ENCODE measurements around the gene JPH4.

The JPH4 gene

DNA sequence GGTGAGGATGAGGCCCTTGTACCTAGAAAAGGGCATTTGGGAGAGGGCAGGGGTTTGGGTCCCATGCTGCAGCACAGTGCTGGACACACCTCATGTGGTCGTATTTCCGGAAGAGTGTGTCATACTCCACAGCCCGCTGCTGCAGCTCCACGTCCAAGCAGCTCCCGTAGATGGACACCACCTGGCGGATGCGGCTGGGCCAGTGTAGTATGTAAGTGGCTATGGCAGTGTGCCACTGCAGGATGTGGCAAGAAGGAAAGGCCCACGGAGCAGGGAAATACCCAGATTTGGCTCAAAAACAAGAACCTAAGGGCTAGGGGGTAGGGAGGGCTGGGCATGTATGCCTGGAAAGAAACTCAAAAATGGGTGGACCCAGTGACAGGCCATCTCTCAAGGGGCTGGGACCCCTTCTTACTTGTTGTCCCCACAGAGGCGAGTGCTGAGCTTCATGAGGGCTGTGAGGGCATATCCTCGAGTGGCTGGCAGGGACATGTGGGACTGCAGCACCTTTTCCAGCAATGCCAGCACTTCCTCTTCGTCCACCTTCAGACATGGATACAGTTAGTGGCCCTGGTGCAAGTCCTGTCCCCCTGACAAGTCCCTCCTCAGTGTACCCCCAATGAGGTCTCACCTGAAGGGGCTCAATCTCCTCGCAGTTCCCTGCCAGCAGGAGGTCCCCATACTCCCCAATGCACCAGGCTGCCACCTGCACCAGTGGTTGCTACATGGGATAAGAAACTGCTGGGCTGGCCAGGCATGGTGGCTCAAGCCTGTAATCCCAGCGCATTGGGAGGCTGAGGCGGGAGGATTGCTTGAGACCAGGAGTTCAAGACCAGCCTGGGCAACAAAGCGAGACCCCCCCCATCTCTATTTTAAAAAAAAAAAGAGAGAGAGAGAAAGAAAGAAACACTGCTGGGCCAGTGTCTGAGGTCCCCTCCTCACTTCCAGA, 16.4 kb downstream of the JPH4 start:
- DNase-seq, result no peak

DNA sequence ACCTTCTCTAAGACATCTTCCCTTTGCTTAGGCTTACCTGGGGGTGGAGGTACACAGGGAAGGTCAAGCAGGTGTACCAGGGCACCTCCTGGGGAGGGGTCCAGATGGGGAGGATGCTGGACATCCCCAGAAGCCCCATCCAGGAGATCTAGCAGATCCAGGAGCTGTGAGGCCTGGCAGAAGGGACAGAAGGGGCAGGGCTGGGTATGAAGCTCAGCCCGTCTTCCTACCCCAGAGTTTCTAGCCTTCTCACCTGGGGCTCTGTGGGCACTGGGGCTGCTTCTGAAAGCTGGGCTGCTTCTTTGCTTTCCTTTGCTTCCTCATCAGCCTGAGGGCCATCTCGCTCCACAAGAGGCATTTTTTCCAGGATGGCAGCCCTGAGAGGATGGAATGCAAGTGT, 17.3 kb downstream of the JPH4 start:
- DNase-seq, result no peak

DNA sequence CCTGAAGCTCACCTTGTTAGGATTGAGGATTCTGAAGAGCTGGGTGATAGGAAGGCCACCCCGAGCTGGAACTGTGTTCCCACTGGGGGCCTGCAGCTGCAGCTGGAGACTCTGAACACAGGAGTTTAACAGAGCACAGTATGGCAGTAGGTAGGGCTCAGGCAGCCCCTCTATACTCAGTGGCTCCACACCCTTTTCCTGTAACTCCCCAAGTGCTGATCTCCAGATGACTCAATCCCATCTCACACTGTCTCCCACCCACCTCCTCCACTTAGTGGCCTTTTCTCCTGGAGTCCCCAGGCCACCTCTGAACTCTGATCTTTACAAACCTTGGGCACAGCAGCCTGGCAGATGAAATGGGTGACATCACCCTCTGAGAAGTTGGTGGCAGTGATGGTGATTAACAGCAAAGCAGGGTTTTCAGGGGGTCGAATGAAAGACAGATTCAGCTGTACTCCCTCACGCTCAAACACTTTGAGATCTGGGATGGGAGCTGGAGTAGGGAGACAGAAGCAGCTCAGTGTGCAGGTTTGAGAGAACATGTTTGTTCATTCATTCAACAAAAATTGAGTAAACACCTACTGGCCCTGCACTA, 18.6 kb downstream of the JPH4 start:
- no peak for DNase-seq

DNA sequence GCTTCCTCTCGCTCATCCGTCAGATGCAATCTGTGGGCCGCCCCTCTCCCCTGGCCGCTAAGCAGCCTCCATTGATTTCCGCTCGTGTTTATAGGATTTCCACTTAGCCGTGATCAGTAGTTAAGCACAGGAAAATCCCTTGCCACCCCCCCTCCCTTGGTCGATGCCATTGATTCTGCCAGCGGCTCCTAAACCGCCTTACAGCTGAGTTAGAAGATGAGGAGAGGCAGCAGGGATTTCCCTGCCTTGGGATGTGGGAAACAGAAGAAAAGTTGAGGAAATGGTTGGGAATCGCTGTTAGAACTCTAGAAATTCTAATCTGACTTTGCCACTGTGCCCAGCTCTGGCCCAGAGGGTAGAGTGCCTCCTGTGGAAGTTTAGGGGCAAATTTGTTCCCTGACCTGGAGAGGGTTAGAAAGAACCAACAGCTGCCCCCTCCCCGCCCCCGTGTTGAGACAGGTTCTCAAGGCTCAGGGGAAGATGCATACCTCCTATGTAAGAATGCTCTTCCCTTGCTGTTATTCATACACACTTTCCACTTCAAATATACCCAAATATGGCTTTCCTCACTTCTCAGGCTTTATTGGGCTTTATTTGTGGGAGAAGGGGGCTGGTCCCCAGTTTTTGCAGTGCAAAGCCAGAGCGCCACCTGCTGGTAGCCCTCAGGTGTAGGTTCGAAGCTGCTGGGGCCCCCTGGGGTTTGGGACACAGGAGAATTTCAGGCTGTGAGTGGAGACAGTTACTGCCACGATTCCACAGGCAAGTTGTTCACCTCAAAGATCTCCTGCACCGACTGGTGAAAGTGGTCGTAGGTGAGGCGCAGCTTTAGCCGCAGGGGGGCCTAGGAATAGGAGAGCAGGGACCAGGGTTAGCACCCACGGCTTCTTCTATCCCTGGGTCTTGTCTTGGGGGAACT, 19.3 kb downstream of the JPH4 start:
- peak; percentile 77 to 79 for DNase-seq

DNA sequence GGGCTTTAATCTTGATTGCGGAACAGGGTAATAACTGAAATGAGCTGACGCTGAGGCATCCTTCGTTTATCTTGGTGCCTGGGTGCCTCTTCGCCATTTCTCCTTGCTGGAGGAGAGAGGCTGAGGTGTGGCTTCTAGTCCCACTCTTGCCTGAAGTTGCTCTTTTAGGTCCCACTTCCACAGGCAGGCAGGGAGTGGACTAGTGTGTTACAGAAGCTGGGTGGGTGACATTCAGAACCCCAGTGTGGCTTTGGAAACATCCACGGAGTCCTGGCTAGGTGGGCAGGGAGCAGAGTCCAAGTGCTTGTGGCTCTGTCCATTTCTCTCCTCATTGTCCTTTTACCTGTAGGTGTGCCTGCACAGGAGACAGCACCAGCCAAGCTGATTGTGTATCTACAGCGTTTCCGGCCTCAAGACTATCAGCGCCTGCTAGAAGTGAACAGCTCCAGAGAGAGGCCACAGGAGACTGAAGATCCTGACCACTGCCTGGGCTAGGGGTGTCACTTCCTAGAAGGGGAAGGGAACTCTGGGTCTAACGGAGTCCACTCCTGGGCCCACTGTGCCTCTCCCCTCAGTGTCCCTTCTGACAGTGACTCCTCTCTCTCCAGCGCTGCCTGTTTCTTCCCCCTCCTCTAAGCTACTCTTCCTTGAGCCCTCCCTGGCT, 20.1 kb downstream of the JPH4 start:
- DNase-seq, result no peak

DNA sequence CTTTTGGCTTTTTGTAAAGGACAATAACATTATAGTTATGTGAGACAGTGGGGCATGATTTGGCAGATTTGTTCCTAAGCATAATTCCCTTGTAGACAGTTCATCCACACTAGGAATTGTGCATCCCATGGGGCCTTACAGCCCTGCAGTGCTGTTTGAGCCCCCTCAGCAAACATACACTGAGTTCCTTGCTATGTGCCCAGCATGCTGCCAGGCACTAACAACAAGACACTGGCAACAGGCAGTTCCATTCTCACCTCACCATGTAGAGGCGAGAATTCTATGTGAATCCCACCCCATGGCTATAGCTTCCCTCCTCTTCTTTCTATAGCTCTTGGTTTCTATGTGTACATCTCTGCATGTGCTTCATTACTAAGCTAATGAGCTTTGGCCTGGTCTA, 20.6 kb downstream of the JPH4 start:
- no peak for DNase-seq

DNA sequence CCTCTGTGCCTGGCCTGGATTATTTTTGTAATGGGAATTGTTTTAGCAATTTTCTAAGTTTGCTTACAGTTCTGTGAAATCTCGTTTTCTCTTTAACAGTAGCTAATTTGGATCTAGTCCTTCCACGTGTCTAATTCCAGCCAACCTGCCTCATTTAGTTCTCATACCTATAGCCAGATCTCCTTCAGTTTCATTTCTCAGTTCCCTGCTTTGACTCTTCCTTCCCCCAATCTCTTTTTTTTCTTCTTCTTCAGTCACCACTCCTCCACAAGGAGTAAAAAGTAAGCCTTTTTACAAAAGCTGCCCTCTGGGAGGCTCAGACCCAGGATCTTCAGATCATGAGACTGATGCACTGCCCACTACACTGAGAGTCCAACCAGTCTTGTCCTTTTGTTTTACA, 21.1 kb downstream of the JPH4 start:
- DNase-seq, result no peak

DNA sequence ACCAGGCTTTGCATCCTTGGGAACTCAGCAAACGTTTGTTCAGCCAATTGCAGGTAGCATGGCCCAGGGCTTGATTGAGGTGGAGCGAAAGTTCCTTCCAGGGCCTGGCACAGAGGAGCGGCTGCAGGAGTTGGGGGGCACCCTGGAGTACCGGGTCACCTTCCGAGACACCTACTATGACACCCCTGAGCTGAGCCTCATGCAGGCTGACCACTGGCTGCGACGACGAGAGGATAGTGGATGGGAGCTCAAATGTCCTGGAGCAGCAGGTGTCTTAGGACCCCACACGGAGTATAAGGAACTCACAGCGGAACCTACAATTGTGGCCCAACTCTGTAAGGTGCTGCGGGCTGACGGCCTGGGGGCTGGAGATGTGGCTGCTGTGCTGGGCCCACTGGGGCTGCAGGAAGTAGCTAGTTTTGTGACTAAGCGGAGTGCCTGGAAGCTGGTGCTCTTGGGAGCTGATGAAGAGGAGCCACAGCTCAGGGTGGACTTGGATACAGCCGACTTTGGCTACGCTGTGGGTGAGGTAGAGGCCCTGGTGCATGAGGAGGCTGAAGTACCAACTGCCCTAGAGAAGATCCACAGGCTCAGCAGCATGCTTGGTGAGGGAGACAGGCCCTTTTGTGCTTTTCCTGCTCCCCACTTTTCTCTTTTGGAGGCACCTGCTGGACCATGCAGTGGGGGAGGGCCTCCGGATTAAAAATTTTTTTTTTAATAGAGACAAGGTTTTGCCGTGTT, 21.7 kb downstream of the JPH4 start:
- DNase-seq, result no peak

DNA sequence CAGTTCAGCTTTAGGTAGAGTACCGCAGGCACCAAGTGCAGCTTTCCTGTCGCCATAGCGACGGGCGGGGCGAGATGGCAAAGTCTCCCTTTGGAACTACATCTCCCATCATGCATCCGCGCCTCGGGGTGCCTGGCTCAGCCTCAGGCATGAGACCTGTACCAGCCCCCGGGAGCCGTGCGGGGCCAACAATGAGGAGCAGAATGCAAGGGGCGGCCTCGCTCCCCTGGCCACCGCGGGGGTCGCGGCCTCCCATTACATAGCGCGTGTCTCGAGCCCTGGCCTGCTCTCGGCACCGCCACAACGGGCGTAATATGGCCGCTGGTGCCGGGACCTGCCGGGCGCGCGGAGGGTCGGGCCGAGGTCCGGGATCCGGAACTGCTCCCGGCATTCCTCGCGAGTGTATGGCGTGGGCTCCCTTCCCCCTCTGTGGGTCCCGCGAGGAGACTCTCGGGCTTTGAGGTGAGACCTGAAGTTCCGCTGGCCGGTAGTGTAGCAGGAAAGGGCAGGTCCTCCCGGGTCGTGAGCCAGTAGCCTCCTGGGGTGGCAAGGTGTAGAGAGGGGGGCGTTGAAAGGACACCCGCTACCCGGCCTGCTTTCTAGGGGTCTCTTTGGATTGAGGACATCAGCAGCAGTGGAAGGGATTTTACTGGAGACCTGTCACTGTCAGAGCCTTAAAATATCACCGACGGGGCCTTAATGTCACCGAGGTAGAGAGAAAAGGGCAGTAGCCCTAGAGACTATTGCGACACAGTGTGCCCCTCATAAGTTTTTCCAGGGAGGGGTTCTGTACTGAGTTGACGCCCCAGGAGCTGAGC, 22.5 kb downstream of the JPH4 start, which contains the start of gene THTPA:
Gene THTPA, plus strand, starts transcription at position 390 of the 818 bp plus-strand sequence. CDS start 487 bp downstream, outside the sequence.
- DNase-seq, result peak; percentile 94 to 95

DNA sequence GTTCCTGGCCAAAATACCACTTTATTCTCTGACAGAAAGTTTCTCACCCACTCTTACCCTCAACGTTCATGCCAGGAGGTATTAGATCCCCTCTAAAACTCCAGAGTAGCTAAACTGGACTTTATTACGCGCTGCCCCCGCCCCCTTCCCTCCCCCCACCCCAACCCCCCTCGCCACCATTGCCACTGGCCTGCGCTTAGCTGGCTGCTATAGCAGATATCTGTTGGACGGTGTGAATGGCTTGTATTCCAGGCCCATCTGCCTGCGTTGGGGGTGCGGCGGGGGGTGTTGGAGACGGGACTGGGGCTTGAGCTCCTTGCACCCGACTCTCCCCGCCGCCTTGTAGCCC, 23.1 kb downstream of the JPH4 start:
- DNase-seq, result no peak

DNA sequence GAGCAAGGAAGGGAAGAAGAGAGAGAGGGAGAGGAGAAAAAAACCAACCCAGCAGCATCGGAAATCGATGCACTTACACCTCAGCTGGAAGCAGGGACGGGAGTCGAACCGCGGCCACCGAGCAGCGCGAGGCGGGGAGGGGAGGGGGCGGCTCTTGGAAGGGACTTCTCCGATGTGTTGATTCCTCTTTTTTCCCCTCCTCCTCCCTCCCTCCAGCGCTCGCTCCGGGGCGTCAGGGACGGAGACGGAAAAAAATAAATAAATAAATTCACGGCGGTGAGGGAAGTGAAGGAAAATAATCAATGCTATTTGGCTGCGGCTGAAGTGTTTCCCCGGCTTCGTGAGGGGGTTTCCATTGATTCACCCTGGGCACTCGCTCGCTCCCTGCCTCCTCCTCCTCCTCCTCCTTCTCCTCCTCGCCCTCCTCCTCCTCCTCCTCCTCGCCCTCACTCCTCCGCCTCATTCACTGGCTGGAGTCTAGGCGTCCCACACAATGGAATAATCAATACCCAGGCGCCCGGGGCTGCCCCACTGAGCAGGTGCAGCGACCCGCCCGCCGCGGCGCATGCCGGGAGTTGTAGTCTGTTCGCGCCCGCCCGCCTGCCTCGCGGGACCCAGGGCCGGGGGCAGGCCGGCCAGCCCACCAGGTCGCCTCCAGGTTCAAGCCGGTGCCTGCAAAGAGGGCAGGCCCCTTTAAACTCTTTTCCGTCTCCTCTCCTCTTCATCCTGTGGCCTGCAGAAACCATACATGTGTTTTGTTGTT, 27.1 kb downstream of the JPH4 start, which contains the start of gene ZFHX2:
Gene ZFHX2, minus strand, starts transcription at position 500 of the 763 bp plus-strand sequence. CDS start 16,440 bp downstream, outside the sequence.
- peak; percentile 85 to 88 for DNase-seq

DNA sequence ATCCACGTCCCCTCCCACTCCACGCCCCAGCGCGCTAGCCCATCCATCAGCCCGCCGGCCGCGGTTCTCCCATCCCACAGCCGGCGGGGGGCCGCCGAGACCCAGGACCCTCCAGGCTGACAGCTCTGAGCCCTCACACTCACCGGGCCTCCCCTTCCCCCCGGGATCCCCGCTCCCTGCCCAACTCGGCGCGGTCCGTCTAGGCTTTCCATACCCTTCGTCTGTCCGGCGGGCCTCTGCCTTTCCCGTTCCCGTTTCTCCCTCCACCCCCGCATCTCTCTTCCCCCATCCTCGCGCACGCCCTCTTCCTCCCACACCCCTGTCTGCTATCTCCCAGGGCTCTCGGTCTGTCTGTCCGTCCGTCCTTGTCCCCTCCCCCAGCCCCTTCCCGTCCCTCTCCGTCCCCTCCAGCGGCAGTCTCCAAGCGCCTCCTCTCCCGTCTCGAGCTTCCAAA, 27.8 kb downstream of the JPH4 start:
- peak in 1 of 2 experiments; percentile 21 for DNase-seq

DNA sequence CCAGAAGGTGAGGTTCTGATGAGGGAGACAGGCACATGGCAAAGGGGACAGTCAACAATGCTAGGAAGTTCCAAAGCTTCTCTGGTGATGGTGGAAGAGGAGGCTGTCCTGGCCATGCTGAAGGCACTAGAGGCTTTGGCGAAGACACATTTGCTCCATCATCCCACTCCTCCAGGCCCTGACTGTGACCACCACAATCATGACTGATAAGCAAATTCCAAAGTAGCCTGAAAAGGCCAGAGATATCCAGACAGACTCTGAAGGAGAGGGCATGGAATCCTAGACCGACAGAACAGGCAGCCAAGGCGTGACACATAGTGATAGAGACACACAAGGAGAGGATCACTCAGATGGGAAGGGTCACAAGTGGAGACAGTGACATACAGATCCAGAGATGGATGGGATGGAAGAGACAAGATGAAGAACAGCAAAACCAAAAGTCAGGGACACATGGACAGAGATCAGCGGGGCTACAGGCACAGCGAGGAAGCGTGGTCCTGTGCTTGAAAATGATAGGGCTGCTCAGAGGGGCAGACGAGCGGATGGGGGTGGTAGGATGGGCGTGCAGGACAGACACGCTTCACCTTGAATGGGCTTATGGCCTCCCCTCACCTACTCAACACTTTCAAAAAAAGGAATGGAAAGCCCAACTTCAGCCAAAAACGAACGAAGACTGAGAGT, 28.3 kb downstream of the JPH4 start:
- DNase-seq, result no peak

DNA sequence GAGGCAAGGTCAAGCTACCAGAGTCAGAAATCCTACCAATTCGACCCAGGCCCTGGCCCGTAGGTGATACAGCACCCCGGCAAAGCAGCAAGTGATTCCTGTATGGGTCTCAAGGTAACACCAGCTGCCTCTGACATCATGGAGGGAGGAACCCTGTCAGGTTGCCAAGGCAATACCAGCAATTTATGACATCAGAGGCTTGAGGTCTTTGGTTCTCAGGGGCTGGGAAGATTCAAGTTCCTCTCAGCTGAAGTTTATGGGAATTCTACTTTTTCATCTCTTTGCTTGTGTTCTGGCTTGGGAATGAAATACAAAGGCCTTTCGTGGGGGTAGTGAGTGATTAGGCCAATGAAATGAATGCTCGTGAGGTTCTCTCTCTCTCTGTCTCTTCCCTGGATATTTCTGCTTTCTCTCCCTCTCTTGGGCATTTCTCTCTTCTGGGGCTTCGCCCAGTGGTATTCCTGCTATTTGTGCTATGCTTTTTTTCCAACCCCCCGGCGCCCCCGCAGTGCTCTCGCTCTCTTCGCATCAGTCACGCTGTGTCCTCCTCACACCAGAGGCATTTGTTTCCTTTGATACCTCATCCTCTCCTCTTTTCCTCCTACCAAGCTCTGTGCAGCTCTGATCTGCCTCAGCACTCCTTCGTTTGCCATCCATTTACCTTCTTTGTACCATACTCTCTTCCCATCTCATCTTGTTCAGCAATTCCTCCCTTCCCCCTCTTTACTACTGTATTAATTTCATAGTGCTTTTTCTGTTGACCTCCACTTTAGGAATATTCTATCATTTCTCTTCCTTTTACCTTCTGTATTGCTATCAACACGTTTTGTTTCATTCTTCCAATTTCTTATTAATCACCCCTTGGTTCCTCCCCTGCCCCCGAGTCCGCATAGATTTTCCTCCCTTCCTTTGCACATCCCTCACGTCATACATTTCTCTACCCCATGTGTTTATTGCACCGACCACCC, 30.0 kb downstream of the JPH4 start:
- no peak for DNase-seq

DNA sequence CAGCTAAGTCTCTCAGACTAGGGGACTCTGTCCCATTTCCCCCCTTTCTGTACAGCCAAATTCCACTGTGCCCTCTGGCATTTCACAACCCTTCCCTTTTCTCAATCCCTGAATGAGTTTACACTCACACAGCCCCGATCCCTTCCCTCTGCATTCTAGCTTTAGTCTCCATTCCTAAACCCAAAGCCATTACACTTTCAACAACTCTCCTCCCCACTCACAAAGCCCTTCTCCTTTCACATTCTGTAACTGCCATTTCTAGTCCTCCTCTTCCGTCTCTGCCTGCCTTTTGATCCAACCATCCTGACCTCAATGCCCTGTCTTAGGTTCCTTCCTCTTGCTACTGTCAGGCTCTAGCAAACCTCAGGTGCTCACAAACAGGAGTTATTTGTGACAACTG, 30.7 kb downstream of the JPH4 start:
- DNase-seq, result no peak

DNA sequence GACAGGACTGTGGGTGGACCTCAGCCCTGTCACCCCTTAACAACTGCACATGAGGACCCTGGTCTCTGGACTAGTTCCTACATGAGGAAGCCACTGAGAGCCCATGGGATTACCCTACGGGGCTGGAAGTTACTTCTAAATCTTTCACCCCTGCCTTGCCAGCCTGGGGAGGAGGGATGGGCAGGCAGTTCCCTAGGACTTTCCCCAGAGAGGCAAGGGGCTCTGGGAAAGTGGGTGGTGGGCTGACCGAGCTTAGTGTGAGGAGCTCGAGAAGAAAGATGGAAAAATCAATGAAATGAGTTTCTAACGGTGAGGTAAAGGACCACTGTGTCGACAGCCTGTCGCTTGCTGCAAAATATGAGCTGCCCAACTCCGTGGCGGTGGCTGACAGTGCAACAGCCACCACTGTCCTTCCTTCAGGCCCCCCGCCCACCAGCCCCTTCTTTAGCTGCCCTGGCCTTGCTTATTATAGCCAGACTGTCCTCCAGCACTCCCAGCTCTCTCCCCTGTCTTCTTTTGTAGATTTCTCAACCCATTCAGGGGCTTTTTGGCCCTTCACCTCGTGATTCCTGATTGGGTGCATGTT, 32.0 kb downstream of the JPH4 start:
- no peak for DNase-seq

DNA sequence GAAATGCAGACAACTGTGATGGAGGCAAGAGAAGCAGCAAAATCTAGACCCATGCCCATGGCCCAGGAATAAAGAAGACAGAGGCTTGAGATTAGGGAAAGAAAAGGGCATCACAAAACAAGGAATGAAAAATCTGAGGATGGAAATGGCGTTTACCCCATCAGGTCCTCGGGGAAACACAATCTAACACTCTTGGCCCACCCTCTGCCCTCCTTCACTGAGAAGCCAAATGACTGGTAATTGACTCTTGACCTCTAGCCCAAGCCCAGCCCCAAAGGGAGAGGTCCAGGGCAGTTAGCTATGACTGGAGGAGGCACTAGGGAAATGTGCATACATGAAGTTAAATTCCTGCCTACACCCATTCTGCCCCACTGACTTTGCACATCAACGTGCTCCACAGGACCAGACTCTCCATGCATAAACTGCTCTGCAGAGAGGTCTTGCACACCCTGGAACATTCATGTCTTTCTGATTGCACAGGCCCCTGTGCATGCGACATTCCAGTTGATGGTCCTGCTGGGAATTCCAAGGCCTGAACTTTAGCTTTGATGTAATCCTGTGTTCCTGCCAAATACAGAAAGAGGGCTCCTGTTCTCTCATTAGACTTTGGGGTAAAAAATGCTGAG, 32.7 kb downstream of the JPH4 start:
- no peak for DNase-seq
